Keratinocyte (primary cell): Measurements from ENCODE around the gene DLGAP1. TPM values are rescaled to one million over a fixed set of nuclear protein-coding genes. Genes with fewer than 3 reads are reported as not detected.

Experiments used
- DNase-seq: peaks from one replicate; pipeline ENCODE4 v3.0.0-alpha.2; 2011; ENCODE audit warnings: low read depth, missing footprints, low spot score
- FAIRE-seq: peaks from 2 replicates; lab custom pipeline; 2011; peaks lifted over from hg19 to GRCh38; lab: Jason Lieb, UNC
- H2AFZ ChIP-seq: 2 replicates; pipeline ENCODE4 v1.6.0; 2012; ENCODE audit warnings: low read length, control low read depth, inconsistent platforms; ENCODE audit not compliant: control insufficient read depth
- H3K27ac ChIP-seq: 2 replicates; pipeline ENCODE4 v1.5.1; 2011; ENCODE audit warnings: low read length; ENCODE audit not compliant: control insufficient read depth, insufficient read depth
- H3K27me3 ChIP-seq: 3 replicates; pipeline ENCODE4 v1.6.0; 2011; ENCODE audit warnings: low read length; ENCODE audit not compliant: control insufficient read depth, insufficient read depth; ENCODE audit errors: extremely low read depth
- H3K36me3 ChIP-seq, 2 experiments: 2 replicates in 1 of 2; 3 replicates in 1 of 2; pipeline ENCODE4 v1.5.1; 2011; ENCODE audit warnings: low read length in 2 of 2, mild to moderate bottlenecking in 1 of 2; ENCODE audit not compliant: control insufficient read depth in 2 of 2, insufficient read depth in 2 of 2; ENCODE audit errors: extremely low read depth in 1 of 2
- H3K4me1 ChIP-seq: 3 replicates; pipeline ENCODE4 v1.5.1; 2011; ENCODE audit warnings: low read length; ENCODE audit not compliant: control insufficient read depth, insufficient read depth; ENCODE audit errors: extremely low read depth
- H3K4me2 ChIP-seq: 3 replicates; pipeline ENCODE4 v1.6.0; 2011; ENCODE audit warnings: low read depth, low read length; ENCODE audit not compliant: control insufficient read depth, insufficient read depth; ENCODE audit errors: extremely low read depth
- H3K4me3 ChIP-seq, 3 experiments: fragments of 200-600 bp in 1 of 3; sonication (generic) in 1 of 3; 2 replicates in 2 of 3; 3 replicates in 1 of 3; pipeline ENCODE4 v1.5.1; 2011 to 2016; ENCODE audit warnings: low read length in 3 of 3, mild to moderate bottlenecking in 3 of 3, control low read depth in 2 of 3, inconsistent platforms in 1 of 3, low read depth in 1 of 3, mixed read lengths in 1 of 3, mixed run types in 1 of 3, moderate library complexity in 1 of 3; ENCODE audit not compliant: control insufficient read depth in 2 of 3, insufficient read depth in 2 of 3; ENCODE audit errors: extremely low read depth in 1 of 3
- H3K79me2 ChIP-seq: 2 replicates; pipeline ENCODE4 v1.6.0; 2012; ENCODE audit warnings: low read length; ENCODE audit not compliant: control insufficient read depth, insufficient read depth
- H3K9ac ChIP-seq: 3 replicates; pipeline ENCODE4 v1.6.0; 2011; ENCODE audit warnings: low read length; ENCODE audit not compliant: control insufficient read depth, insufficient read depth; ENCODE audit errors: extremely low read depth
- H3K9me1 ChIP-seq: 3 replicates; pipeline ENCODE4 v1.6.0; 2011; ENCODE audit warnings: low read length; ENCODE audit not compliant: control insufficient read depth, insufficient read depth; ENCODE audit errors: extremely low read depth
- H3K9me3 ChIP-seq: 2 replicates; pipeline ENCODE4 v1.5.1; 2012; ENCODE audit warnings: low read depth, low read length; ENCODE audit not compliant: control insufficient read depth
- H4K20me1 ChIP-seq: 3 replicates; pipeline ENCODE4 v1.6.0; 2011; ENCODE audit warnings: low read length; ENCODE audit not compliant: control insufficient read depth, insufficient read depth; ENCODE audit errors: extremely low read depth
- CTCF ChIP-seq, 3 experiments: IDR thresholded peaks in 1 of 3; conservative IDR thresholded peaks in 1 of 3; optimal IDR thresholded peaks in 1 of 3; 2 replicates in 2 of 3; 3 replicates in 1 of 3; pipeline versions ENCODE3 to v1.5.1; 2011; ENCODE audit warnings: low read length in 3 of 3, mild to moderate bottlenecking in 3 of 3, moderate library complexity in 2 of 3, control low read depth in 1 of 3, inconsistent platforms in 1 of 3; ENCODE audit not compliant: insufficient read depth in 2 of 3; ENCODE audit errors: extremely low read depth in 1 of 3
- EZH2 ChIP-seq: IDR thresholded peaks from one replicate; pipeline ENCODE4 v1.6.1; 2012; ENCODE audit warnings: inconsistent platforms, mild to moderate bottlenecking, low read length, moderate library complexity
- dilution Hi-C: fragments of 300-500 bp; cut with MboI; formaldehyde crosslinking; loops from one replicate; pipeline ENCODE4 v1.7.0; 2020; ENCODE audit warnings: low sequenced_read_pairs; ENCODE audit not compliant: extremely low pct_ligation_motif_present
- polyA plus RNA-seq, 5 experiments: library from polyadenylated mRNA; depleted of rRNA in 3 of 5; stranded (reverse) in 3 of 5; stranded (forward) in 1 of 5; unstranded in 1 of 5; fragments of >200 nt; gene quantifications; 1 replicate in 1 of 5; 2 replicates in 3 of 5; 3 replicates in 1 of 5; pipeline versions ENCODE4 v1.2.1 to v1.2.3, GENCODE V29; 2011 to 2012; ENCODE audit warnings: missing spikeins in 2 of 5, low read depth in 1 of 5, low replicate concordance in 1 of 5

The DLGAP1 gene
- polyA plus RNA-seq, 1 donor (not counting 4 experiments of a cell fraction or from before 2014, with no cell fraction given): not detected

- H3K4me3 ChIP-seq: no peak overlapping the region
- FAIRE-seq (no peak), DNase-seq (no peak)
- no peak overlapping the region for H2AFZ ChIP-seq
- H3K9me1 ChIP-seq: no peaks in the 10 kb centered on the region
- H3K4me2 ChIP-seq: no peak overlapping the region
- H4K20me1 ChIP-seq: no peaks in the 10 kb centered on the region
- dilution Hi-C loops: no loop called here
- no peaks in the 10 kb centered on the region for H3K36me3 ChIP-seq
- peaks cover 2% of the 10 kb centered on the region for H3K9me3 ChIP-seq
- H3K9ac ChIP-seq: no peak overlapping the region
- H3K27ac ChIP-seq: no peak overlapping the region
- H3K79me2 ChIP-seq: no peaks in the 10 kb centered on the region
- H3K27me3 ChIP-seq: no peaks in the 10 kb centered on the region
- TF ChIP-seq CTCF (optimal IDR thresholded peaks at IDR 0.05 in 1 of 3, IDR thresholded peaks at IDR 0.05 in 1 of 3, conservative IDR thresholded peaks at IDR 0.05 in 1 of 3; ENCODE audit: extremely low read depth in 1 of 3, insufficient read depth in 2 of 3, low read length in 3 of 3) (no peak), EZH2 (no peak)
- no peaks in the 10 kb centered on the region for H3K4me1 ChIP-seq
These were observed 144.0 kb downstream of the DLGAP1 start for GRCh38 chr18:4311136-4311535.

- H3K4me3 ChIP-seq: no peak overlapping the region
- no peaks in the 10 kb centered on the region for H3K9me1 ChIP-seq
- H3K27ac ChIP-seq: no peak overlapping the region
- no peaks in the 10 kb centered on the region for H4K20me1 ChIP-seq
- H3K79me2 ChIP-seq: no peaks in the 10 kb centered on the region
- no peak overlapping the region for H2AFZ ChIP-seq
- H3K4me1 ChIP-seq: no peaks in the 10 kb centered on the region
- dilution Hi-C loops: no loop called here
- no peak overlapping the region for H3K9ac ChIP-seq
- H3K36me3 ChIP-seq: no peaks in the 10 kb centered on the region
- peaks cover 2% of the 10 kb centered on the region for H3K9me3 ChIP-seq
- no peak for TF ChIP-seq CTCF (optimal IDR thresholded peaks at IDR 0.05 in 1 of 3, IDR thresholded peaks at IDR 0.05 in 1 of 3, conservative IDR thresholded peaks at IDR 0.05 in 1 of 3; ENCODE audit: extremely low read depth in 1 of 3, insufficient read depth in 2 of 3, low read length in 3 of 3)
- H3K4me2 ChIP-seq: no peak overlapping the region
- DNase-seq: no peak
- FAIRE-seq: no peak
- H3K27me3 ChIP-seq: no peaks in the 10 kb centered on the region
These were observed 145.9 kb downstream of the DLGAP1 start for GRCh38 chr18:4309227-4309626.
